Spleen (tissue), 7 donors: Measurements from ENCODE around the gene RC3H1.

Experiments
- POLR2A ChIP-seq, 3 donors: fragments of 450-650 bp; IDR thresholded peaks; one replicate each; pipeline ENCODE4 v1.5.1; 2017; ENCODE audit warnings: antibody characterized with exemption in 3 of 3, mild to moderate bottlenecking in 1 of 3
- TF ChIP-seq, protein P1 (sequence below), 11 experiments: fragments of 200-600 bp in 7 of 11; fragments of 450-650 bp in 4 of 11; sonication (generic) in 4 of 11; IDR thresholded peaks in 8 of 11; conservative IDR thresholded peaks in 3 of 11; 1 replicate in 7 of 11; 2 replicates in 4 of 11; pipeline versions ENCODE4 v1.4.0 to v1.8.0; 2016 to 2021; ENCODE audit warnings: antibody characterized with exemption in 11 of 11, inconsistent platforms in 4 of 11, mild to moderate bottlenecking in 1 of 11
- donor health status: DM: no; HTN: no; CAD: no; lungs with moderate emphysema.
- donor health status: DM: no; HTN: no; CAD: no.
- donor health status: DM: no; HTN: no; CAD: no.

DNA sequence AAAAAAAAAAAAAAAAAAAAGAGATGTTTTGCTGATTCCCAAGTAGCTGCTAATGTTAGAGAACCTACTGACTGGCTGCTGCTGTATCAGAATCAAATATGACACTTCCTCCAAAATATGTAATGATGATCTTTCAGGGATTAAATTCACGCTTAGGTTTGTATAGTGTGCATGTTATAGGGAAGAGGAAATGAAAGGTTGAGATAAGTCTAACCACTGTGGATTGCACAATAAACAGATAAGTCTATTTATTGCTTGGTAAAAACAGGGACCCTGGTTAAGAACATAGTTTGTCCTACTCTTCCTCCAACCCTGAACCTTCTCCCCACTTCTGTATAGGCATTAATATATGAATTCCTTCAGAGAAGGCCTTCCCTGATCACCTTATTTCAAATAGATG lies 13.2 kb downstream of the RC3H1 start:
- TF ChIP-seq, protein P1, sequence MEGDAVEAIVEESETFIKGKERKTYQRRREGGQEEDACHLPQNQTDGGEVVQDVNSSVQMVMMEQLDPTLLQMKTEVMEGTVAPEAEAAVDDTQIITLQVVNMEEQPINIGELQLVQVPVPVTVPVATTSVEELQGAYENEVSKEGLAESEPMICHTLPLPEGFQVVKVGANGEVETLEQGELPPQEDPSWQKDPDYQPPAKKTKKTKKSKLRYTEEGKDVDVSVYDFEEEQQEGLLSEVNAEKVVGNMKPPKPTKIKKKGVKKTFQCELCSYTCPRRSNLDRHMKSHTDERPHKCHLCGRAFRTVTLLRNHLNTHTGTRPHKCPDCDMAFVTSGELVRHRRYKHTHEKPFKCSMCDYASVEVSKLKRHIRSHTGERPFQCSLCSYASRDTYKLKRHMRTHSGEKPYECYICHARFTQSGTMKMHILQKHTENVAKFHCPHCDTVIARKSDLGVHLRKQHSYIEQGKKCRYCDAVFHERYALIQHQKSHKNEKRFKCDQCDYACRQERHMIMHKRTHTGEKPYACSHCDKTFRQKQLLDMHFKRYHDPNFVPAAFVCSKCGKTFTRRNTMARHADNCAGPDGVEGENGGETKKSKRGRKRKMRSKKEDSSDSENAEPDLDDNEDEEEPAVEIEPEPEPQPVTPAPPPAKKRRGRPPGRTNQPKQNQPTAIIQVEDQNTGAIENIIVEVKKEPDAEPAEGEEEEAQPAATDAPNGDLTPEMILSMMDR (IDR thresholded peaks at IDR 0.05 in 8 of 11, conservative IDR thresholded peaks at IDR 0.05 in 3 of 11), result no peak
- TF ChIP-seq POLR2A (IDR thresholded peaks at IDR 0.05), result no peak
